Measurements from ENCODE around the gene RINL.

The RINL gene, protein sequence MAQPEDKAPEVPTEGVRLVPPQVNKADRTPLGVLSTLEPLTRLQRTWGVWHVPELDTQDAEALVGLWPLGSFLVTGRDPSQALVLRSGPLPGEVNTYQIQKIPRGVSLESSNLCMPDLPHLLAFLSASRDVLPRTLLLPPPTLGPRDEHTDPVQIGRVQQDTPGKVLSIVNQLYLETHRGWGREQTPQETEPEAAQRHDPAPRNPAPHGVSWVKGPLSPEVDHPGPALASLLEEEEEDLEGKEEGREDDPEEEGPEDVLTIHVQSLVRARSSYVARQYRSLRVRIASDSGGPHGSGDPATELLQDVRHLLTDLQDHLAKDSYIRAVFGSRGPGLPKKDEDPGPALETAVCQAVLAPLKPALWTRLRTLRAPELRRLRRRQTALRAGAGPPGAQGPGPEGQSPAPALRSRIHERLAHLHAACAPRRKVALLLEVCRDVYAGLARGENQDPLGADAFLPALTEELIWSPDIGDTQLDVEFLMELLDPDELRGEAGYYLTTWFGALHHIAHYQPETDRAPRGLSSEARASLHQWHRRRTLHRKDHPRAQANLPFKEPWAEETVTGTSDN

DNA sequence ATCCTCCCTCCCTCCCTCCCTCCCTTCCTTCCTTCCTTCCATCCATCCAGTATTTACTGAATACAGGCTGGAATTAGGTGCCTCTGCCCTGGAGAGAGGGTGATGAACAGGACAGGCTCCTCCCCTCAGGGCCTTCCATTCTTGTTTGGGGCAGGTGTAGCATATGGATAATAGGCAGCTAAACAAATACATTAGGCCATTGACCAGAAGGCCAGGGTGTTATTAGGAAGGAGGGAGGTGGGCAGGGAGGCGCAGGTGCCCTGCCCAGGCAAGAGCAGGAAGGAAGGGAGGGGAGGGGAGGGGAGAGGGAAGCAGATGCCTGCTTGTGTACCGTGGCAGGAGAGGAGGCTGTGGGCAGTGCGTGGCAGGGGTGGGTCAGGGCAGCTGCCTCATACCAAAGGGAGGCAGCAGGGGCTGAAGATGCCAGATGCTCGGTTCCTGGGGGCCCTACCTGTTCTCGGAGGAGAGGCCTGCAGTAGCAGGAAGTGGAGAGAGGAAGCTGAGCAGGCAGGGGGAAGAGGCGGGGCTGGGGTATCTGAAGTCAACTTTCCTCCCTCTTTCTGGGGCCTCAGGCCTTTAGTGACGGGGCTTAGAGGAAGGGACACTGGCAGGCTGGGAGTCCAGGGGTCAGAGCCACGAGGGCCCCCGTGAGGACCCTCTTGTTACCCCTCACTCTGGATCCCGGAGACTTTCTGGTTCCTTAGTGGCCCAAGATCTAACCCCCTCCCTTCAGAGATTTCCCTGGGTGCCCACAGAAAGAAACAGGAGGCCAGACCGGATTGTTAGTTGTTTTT lies at the start of gene RINL:
Gene RINL (minus strand): TSS at position 495 of the 794 bp plus-strand sequence. CDS start 1,533 bp downstream, outside the sequence.
- no peak for DNase-seq

DNA sequence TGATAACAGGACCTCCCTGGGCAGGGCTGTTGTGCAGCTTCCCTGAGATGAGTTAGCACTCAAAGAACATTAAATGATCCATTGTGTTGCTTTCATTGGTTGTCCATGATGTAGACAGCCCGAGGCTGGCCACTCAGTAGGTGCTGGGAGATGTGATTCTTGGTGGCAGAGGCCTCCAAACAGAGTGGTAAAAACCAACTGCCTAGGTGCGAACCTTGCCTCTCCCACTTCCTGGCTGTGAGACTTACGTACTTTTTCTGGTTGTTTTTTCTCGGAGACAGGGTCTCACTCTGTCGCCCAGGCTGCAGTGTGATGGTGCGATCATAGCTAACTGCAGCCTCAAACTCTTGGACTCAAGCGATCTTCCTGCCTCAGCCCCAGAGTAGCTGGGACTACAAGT lies 46.3 kb upstream of the RINL start:
- DNase-seq, result no peak

DNA sequence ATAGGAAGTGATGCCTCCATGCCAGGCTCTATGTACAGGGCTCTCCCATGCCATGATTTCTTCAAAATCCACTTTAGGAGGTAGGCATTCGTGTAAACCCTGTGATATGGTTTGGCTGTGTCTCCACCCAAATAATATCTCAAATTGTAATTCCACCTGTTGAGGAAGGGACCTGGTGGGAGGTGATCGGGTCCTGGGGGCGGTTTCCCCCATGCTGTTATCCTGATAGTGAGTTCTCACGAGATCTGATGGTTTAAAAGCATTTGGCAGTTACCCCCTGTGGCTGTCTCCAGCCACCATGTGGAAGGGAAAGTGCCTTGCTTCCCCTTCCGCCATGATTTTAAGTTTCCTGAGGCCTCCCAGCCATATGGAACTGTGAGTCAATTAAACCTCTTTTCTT lies 44.4 kb upstream of the RINL start:
- DNase-seq, result no peak

DNA sequence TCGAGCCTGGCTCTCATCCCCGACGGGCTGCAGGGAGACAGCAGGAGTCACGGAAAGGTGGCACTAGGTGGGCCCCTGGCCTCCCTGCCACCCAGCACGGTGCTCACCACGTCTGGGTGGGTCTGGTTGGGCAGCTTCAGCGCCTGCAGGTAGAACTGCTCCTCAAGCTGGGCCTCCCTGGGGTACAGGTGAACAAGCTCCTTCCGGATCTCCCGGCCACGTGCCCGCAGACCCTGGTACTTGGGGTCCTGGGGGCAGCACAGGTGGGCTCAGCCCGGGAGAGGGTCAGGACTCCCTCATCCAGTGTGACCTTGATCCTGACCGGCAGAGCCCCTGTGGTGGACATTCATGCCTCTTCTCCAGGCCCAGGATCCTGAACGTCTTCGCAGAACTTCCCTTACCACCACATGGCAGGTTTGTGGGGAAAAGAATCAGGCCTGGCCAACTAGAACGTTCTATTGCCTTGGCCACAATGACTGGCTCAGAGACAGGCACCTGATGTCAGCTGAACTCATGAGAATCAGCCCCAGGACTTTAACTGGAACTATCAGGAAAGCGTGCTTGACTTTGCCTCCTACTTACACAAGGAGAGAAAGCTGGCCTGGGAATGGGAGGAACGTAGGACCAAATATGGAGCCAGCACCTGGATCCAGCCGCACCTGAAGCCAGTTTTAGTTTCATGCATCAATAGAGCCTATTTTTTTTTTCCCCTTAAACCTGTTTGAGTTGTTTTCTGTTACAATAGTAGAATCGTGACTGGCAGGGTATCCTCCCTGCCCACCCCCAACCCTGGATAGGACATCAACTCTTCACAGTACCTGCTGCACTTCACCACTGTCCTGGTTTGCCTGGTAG lies 43.6 kb upstream of the RINL start:
- DNase-seq, result no peak

DNA sequence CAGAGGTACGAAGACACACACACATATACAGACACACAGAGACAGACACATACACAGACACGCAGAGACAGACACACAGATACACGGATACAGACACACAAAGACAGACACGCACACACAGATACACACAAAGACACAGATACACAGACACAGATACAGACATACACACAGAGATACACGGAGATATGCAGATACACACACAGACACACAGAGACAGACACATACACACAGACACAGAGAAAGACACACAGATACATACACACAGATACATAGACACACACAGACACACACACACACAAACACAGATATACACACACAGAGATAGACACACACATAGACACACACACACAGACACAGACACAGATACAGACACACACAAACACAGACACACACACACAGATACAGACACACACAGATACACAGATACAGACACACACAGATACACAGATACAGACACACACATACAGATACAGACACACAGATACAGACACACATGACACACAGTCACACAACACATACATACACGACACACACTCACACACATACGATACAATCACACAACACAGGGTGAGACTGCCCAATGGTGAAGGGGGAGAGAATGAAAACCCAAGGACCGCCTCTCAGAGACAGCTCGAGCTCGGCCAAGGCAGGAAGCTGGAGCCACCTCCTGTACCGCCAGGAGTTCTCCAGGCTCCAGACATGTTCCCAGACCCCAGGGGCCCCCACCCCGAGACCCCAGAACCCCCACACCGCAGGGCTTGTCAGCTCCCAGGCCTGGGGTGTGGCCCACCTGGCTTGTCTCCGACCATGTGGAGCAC lies 42.7 kb upstream of the RINL start:
- no peak for DNase-seq

DNA sequence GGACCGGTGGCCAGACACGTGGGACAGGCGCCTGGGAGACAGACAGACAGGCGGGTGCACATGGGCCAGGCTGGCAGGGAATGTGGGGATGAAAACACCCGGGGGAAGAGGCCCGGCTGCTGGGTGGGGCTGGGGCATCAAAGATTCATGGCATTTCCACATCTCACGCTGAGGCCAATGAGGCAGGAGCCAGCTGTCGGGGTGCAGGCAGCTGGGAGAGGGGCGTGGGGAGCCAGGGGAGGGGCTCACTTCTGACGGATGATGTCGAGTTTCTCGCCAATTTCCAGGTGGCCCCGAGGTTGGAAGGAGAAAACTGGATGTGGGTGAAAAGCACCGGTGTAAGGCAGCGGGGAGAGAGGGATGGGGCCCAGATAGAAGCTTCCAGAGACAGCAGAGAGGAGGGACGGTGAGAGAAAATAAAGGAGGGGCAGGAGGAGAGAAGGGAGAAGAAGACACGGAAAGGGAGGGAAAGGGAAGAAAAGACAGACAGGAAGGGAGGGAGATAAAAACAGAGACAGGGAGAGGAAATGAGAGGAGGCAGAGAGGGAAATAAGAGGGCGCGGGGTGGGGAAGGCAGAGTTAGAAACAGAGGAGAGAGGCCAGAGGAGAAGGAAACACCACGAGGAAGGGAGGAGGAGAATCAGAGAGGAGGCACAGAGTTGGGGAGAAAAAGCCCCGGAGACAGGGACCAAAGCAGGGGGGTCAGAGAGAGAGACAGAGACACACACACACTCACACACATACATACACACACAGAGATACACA lies 41.9 kb upstream of the RINL start:
- no peak for DNase-seq

DNA sequence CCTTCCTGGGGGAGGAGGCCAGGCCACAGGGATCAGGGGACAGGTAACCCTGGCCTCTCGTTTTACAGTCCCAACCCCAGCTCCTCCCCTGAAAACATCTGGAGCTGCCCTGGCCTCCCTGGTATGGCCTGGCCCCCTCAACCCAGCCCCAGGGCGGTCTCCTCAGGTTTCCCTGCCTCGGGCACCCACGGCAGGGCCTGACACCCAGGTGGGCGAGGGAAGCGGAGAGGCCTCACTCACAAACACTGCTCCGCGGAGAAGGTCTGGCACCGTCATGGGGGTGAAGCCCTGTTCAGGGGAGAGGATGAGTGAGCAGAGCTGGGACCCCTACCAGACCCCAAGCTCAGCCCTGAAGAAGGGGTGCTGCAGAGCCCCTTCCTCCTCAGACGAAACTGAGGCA lies 40.5 kb upstream of the RINL start:
- DNase-seq, result no peak

DNA sequence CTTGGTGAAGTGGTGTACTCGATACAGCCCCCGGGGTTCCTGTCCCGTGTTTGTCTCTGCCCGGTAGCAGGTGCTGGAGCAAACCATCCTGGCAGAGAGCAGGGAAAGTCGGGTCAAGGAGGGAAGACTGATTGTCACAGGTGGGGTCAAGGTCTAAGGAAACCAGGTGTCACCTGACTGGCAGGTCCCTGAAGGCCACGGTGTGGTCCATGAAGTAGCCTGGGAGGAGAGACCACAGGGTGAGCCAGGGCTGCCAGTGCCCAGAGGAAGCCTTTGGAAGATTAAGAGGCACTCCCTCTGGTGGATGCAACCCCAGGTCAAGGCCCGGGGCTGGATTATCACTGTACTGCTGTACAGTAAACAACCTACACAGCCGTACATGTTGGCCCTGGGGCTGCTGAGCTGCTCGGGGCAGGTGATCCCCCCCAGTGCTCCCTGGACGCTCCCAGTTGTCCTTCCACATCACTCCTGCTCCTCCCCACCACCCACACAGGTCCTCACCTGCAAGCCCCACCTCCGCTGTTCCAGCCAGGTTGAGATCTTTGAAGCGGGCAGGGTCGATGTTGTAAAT lies 39.9 kb upstream of the RINL start:
- no peak for DNase-seq

DNA sequence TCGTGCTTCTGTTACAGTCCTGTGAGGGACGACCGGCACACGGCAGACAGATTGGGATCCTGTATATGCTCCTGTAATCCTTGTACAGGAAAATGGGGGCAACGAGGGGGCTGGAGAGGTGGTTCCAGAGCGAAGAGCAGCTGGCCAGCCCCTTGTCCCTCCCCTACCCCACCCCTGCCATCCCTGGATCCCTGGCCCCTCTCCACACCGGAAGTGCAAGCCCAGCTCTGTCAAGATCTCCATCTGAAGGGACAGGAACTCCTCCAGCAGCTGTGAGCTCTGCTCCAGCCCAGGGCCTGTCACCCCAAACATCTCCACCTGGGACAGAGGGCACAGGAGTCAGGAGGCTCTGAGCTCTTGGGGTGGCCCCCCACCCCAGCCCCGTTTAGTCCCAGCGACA lies 39.4 kb upstream of the RINL start:
- no peak for DNase-seq

DNA sequence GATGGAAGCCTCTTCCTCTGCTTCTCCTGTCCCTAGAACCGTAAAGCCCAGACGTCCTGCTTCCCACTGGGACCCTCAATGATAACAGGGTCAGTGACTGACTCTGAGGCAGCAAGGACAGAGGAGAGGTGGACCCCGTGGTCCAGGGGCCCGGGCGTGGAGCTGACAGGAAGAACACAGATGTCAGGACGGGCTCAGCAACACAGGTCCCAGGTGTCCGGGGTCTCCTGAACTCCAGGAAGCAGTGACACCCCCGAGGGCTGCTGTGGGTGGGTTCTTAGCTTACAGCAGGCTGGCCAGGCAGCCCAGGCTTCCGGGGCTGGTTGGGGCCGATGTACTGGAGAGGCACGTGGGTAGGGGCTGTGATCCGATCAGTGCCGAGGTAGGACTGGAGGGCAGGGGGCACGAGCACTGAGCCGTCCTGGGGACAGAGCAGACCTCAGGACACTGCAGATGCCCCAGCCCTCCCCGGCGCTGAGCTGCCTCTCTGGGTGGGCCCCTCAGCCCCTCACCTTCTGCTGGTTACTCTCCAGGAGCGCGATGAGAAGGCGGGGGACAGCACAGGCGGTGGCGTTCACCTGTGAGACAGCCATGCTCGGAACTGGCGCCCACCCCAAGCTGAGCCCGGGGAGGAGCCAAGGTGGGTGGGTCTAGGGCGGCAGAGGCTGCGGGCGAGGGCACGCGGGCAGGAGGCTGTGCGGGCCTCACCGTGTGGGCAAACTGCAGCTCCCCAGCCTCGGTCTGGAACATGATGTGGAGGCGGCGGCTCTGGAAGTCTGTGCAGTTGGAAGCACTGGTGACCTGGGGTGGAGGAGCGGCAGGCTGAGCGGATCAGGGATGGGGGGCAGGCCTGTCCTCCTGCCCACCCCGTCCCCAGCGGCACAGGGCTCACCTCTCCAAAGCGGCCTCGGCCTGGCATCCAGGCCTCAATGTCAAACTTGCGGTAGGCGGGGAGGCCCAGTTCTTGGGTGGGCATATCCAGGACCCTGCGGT lies 37.5 kb upstream of the RINL start:
- no peak for DNase-seq

DNA sequence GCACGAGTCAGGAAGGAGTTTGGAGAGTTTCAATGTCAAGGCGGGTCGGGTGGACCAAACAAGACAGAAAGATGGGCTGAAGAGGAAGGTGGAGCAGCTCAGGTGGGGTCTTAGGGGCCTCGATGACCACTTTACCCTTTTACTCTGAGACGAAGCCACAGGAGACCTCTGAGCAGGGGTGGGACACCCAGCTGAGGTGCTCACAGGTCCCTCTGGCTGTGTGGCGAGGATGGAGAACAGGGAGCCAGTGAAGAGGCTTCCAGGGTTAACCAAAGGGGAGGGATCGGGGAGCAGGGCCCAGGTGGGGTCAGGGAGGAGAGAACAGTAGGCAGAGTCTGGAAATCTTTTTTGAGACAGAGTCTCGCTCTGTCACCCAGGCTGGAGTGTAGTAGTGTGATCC lies 35.9 kb upstream of the RINL start:
- no peak for DNase-seq

DNA sequence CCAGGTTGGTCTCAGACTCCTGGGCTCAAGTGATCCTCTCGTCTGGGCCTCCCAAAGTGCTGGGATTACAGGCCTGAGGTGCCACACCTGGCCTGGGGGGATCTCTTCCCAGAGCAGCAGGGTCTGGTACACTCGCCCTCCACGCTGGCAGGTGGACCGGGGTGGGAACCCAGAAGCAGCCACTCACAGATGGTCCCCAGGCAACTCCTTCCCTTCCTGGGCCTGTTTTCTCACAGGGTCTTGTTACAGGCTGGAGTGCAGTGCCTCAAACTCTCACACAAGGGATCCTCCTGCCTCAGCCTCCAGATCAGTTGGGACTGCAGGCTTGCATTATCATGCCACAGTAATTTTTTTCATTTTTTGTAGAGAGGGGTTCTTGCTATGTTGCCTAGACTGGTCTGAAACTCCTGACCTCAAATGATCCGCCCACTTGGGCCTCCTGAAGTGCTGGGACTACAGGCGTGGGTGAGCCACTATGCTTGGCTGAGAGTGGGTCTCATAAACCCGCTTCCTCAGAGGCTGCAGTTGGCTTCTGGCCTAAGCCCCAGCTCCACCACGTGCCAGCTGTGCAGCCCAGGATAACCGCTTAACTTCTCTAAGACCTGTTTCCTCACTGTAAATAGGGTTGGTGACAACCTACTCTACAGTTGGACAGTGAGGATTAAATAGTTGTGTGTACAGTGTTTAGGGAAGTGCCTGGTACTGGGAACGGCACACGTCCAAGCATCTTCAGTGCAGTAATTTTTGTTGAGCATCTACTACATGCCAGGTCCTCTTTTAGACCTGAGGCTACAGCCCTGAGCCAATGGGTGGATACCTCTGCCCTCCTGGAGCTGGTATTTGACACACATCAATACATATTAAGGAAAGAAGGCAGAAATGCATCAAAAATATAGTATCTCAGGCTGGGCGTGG lies 34.8 kb upstream of the RINL start:
- no peak for DNase-seq

DNA sequence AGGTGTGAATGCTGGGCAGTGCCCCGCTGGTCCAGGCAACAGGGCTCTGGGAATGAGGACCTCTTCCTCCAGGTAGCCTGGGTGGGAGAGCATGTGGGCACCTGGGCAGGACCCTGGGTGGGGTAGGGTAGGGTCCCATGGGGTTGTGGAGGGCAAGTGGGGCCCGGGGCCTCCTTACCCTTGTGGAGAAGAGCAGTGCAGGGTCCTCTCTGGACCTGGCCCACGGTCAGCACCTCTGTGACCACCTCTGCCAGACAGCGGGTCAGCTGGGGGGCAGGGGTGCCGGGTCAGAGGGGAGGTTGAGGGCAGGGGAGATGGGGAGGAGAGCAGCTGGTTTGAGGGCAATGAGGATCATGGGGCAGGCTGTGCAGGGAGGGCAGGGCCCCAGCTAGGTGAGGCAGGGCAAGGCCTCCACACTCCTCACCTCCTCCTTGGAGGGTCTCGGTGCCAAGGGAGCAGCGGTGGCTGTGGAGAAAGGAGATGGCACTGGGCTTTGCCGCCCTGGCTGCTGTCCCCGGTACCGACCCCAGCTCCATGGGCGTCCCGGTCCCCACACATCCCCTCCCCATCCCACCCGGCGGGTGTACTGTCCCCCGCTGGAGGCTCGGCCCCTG lies 33.4 kb upstream of the RINL start:
- no peak for DNase-seq

DNA sequence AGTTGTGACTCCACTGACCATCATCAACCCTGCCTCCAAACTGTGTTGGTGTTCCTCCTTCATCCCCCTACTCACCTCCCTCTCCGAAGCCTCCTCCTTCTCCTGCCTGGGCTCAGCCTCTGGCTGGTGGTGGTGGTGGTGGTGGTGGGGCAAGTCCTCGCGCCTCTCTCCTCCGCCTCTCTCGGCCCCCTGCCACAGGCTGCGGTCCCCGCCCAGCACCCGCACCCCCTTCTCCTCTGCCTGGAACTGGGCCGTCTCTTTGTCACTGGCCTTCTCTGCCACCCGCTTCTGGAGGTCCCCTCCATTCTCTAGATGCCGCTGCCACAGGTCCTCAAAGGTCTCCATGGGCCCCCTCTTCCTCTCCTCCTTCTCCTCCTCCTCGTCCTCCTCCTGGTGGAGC lies 32.4 kb upstream of the RINL start:
- DNase-seq, result no peak

DNA sequence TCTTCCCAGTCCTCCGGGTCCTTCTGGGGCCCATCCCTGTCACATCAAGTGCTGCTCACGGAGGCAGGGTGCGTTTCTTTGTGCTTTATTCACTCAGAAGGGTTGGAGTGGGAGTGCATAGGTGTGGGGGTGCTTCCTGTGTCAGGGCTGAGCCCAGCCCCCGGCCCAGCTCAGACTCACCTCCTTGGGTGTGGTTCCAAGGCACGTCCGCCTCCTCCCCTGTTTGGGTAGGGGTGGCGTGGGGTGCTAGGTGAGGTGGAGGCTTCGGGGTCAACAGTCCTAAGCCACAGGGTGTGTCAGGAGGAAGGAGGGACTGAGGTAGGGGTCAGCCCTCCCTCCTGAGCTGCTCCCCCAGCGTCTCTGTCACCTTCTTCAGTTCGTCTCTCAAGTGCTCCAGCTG lies 30.8 kb upstream of the RINL start:
- DNase-seq, result no peak

DNA sequence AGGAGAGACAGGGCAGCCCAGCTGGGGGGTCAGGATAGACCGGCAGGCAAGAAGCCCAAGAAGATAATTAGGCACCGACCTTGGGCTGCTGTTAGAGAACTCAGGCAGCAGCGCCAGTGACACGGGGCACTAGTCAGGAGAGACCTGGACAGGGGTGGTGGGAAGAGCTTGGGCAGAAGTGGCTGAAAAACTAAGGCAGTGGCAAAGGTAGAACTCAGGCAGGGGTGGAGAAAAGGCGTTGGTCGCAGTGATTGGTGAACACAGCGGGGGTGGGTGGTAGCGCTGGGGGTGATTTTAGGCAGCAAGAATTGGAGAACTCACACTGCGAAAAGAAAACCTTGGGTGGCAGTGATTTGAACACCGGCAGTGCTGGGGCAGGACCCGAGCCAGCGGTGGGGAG lies 29.6 kb upstream of the RINL start:
- no peak for DNase-seq

DNA sequence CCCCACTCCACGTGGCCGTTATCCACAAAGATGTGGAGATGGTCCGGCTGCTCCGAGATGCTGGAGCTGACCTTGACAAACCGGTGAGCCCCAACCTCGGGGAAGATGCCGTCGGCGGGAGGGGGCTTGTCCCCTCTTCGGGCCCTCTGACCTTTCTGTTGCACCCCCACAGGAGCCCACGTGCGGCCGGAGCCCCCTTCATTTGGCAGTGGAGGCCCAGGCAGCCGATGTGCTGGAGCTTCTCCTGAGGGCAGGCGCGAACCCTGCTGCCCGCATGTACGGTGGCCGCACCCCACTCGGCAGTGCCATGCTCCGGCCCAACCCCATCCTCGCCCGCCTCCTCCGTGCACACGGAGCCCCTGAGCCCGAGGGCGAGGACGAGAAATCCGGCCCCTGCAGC lies 29.2 kb upstream of the RINL start:
- DNase-seq, result no peak

DNA sequence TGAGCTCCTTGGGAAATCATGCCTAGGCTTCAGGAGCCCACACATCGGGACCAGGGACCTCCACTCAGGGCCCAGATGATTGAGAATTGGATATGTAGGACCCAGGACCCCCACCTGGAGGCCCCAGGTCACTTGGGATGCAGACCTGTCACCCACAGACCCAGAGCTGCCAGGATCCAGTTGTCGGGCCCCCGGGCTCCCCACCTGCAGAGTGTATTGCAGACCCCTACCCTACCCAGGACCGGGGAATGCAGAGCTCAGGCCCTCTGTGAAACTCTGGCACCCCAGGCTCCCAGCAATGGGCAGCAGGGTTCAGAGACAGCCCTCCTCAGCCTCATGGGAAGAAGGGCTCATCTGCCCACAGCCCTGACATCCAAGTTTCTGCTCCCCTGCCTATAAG lies 27.5 kb upstream of the RINL start:
- no peak for DNase-seq

Measured in right hindlimb (tissue), 1 donor.